ENCODE measurements around the gene ATP10B.
A peak's percentile ranks its signal among the peaks of the same experiment; 100 is the strongest.

ATP10B gene

GRCh38 chr5:160618286-160618685 is 233.7 kb downstream of the ATP10B start:
- H3K4me3 ChIP-seq (ENCODE audit: low read length), result no peak overlapping the region
- TF ChIP-seq, protein P1, sequence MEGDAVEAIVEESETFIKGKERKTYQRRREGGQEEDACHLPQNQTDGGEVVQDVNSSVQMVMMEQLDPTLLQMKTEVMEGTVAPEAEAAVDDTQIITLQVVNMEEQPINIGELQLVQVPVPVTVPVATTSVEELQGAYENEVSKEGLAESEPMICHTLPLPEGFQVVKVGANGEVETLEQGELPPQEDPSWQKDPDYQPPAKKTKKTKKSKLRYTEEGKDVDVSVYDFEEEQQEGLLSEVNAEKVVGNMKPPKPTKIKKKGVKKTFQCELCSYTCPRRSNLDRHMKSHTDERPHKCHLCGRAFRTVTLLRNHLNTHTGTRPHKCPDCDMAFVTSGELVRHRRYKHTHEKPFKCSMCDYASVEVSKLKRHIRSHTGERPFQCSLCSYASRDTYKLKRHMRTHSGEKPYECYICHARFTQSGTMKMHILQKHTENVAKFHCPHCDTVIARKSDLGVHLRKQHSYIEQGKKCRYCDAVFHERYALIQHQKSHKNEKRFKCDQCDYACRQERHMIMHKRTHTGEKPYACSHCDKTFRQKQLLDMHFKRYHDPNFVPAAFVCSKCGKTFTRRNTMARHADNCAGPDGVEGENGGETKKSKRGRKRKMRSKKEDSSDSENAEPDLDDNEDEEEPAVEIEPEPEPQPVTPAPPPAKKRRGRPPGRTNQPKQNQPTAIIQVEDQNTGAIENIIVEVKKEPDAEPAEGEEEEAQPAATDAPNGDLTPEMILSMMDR (IDR thresholded peaks at IDR 0.05; ENCODE audit: insufficient read depth, low read depth, low read length, missing control alignments), result no peak
- no peak for DNase-seq (ENCODE audit: low read depth)

- H3K4me3 ChIP-seq (ENCODE audit: low read length), result no peak overlapping the region
- TF ChIP-seq, protein P1 (IDR thresholded peaks at IDR 0.05; ENCODE audit: insufficient read depth, low read depth, low read length, missing control alignments), result no peak
- peak; percentile 2 for DNase-seq (ENCODE audit: low read depth)
These were observed 235.1 kb downstream of the ATP10B start for GRCh38 chr5:160616712-160617497.

DNA sequence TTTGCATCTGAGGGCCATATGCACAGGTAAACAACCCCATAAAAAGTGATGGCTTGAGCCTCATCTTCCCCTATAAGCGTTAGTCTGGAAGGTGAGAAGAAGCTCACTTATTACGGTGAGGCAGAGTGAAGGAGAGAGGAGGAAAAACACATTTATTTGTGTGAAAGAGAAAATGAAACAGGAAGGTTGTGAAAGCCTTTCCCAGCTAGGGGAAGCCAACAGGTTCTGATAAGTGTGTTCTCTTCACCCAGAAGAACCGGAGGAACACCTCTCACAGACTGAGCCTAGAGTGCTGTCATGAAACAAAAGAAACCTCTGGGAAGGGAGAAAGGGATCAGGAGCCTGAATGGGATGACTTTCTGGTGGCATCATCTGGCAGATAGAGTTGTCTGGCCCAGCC is 237.9 kb downstream of the ATP10B start:
- H3K4me3 ChIP-seq (ENCODE audit: low read length), result no peak overlapping the region
- DNase-seq (ENCODE audit: low read depth), result no peak
- TF ChIP-seq, protein P1 (IDR thresholded peaks at IDR 0.05; ENCODE audit: insufficient read depth, low read depth, low read length, missing control alignments), result no peak

DNA sequence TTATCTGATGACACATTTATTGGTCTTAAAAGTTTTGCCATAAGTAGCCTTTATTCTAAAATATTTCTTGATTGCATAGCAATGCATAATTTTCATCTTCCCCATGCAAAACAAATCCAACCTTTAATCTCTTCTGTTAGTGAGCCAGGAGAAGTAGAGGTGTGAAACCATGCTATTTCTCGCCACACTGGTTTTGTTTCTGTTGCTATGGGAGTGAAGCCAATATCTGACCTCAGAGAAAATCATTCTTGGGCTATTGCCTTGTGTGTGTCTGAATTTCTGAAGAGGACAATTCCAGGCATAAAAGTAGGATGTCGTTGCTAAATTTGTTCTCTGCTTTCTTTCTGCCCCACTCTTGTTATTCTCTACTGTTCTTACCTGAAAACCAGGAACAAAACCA is 246.7 kb downstream of the ATP10B start:
- DNase-seq (ENCODE audit: low read depth), result no peak
- no peak overlapping the region for H3K4me3 ChIP-seq (ENCODE audit: low read length)
- TF ChIP-seq, protein P1 (IDR thresholded peaks at IDR 0.05; ENCODE audit: insufficient read depth, low read depth, low read length, missing control alignments), result no peak

GRCh38 chr5:160604484-160604883 is 247.5 kb downstream of the ATP10B start:
- DNase-seq (ENCODE audit: low read depth), result no peak
- TF ChIP-seq, protein P1 (IDR thresholded peaks at IDR 0.05; ENCODE audit: insufficient read depth, low read depth, low read length, missing control alignments), result no peak
- H3K4me3 ChIP-seq (ENCODE audit: low read length), result no peak overlapping the region

- DNase-seq (ENCODE audit: low read depth), result no peak
- no peak overlapping the region for H3K4me3 ChIP-seq (ENCODE audit: low read length)
- TF ChIP-seq, protein P1 (IDR thresholded peaks at IDR 0.05; ENCODE audit: insufficient read depth, low read depth, low read length, missing control alignments), result no peak
These were observed 249.3 kb downstream of the ATP10B start for GRCh38 chr5:160602744-160603143.

DNA sequence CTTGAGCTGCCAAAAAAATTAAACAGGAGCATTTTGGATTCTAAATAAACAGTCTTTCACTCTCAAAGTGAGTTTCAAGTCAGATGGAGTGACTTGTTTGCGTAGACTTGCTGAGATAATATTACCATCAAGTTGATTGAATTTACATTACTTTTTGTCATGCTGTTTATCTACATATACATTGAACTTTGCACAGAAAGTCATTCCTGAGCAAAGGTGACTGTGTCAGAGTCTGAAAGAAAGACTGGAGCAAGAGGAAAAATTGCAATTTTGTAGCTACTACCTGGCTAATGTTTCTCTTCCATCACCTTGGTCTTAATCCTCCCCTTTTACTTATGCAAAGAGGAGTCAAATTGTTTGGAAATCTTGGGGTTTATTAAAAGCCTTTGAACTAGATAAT is 251.0 kb downstream of the ATP10B start:
- TF ChIP-seq, protein P1 (IDR thresholded peaks at IDR 0.05; ENCODE audit: insufficient read depth, low read depth, low read length, missing control alignments), result no peak
- no peak for DNase-seq (ENCODE audit: low read depth)
- no peak overlapping the region for H3K4me3 ChIP-seq (ENCODE audit: low read length)

Measured in epithelial cell of esophagus (primary cell).